ENCODE measurements around the gene RAE1.
"Not testable (repeated sequence)": the region's sequence is repeated elsewhere in the genome, so short reads cannot be mapped to it uniquely, and the experiment has no call there.

RAE1 gene

DNA sequence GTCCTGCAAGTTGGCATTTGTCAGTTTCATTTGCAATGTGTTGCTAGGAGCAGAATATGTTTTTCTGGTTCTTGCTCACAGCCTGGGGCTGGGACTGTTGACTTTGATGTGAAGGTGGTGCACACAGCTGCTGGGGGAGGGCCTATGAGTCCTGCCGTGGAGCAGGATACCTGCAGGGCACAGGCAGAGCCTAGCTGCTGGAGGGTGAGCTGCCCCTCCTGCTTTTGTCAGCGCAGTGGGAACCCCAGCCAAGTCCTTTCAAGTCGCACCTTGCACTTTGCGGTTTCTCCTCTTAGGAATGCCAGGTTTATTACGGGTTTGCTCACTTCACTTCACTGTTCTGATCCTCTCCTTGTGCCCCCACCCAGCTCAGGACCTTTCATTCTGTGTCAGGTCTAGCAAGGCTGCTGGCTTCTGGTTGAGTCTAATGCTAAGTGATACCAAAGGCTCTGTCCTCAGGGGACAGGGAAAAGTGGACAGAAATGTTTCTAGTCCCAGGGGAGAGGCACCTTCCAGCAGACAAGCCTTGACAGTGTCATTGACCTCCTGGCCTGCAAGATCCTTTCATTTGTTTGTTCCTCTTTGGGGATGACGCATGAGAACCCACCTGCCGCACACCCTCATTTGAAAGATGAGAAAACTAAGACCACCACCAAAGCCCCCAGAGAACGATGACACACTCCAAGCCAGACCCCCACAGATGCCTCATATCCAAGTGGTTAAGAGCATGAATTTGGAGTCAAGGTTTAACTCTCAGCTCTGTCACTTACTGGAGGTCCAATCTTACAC is 24.2 kb upstream of the RAE1 start:
- DNase-seq (ENCODE audit: low read depth in 2 of 2), result no peak

DNA sequence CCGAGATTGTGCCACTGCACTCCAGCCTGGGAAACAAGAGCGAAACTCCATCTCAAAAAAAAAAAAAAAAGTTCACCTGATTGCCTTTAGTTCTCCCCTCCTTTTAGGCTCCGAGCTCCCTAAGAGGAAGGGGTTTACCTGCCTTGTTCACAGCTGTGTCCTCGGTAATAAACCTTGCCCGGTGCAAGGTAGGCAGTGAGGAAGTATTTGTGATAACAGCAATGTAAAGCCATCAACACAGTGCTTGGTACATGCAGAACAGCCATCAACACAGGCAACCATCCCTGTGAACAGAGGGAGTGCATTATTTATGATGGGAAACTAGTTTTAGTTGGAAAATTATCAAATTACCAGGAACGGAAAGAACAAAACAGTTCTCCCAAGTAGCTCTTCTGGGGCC is 23.2 kb upstream of the RAE1 start:
- DNase-seq (ENCODE audit: low read depth in 2 of 2), result no peak

DNA sequence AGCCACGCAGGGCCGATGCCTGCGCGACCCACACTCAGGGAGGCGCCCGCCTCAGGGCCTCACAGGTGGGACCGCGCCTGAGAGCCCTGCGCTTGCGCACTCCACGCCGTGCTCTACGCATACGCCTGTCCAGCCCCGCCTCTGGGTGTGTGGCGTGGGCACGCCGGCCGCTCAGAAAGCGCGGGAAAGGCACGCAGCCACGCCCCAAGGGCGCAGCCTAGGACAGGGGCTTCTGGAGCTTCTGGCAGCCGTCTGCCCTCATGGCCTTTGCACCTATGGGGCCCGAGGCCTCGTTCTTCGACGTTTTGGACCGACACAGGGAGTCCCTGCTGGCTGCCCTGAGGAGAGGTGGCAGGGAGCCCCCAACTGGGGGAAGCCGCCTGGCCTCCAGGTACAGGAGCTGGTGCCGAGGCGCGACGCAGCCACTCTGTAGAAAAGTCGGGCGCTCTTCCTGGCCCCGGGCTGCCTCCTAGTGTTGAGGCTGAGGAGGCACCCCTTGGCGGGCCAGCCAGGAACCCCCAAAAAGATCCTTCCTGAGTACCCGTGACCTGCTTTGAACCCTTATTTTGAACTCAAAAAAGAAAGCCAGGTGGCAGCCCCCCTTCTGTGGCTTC is 21.3 kb upstream of the RAE1 start, which contains the start of gene SPO11:
Gene SPO11 (plus strand): TSS at position 196 of the 614 bp plus-strand sequence. CDS start 65 bp downstream, at position 261.
- DNase-seq (ENCODE audit: low read depth in 2 of 2), result no peak

GRCh38 chr20:57330998-57331397 is 20.1 kb upstream of the RAE1 start:
- no peak for DNase-seq (ENCODE audit: low read depth in 2 of 2)

DNA sequence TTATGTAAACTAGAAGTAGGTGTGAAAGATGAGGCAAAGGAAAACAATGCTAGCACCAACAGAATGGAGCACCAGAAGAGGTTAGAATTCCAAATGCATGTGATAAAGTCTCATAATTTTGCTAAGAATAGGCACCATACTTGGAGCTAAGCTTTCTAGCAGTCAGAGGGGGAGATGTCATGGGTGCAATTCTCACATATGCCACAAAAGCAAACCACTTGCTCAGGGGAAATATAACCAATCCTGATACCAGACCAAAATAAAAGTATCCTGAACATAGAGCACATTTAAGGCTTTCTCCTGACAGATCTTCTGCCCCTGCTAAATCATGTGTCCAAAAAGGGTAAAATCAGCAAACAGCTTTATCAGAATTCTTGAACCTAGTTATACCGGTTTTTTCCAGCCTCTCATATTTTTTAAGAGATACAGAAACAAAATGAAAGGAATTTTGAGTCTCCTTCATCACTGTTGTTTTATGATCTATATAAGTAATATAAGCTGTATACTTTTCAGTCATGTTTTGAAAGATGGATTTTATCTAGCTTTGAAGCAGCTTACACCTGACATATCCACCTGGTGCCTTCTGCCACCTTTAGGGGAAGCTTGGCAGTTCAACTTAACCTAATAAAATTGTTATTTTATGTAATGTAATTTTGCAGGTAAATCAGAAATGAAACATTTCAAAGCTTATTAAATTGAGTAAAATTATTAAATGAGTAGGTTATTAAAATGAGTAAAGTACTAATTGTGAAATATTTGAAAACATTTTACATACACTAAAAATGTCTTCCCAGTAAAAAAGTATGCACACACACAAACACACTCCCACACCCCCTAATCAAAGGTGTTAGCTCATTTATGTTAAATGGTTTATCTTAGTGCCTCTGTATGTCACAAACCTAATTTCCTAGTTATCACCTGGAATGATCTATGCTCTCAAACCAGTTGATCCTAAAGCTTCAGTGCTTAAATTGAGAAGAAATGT is 18.7 kb upstream of the RAE1 start:
- DNase-seq (ENCODE audit: low read depth in 2 of 2), result no peak

GRCh38 chr20:57335392-57335791 is 15.7 kb upstream of the RAE1 start:
- no peak for DNase-seq (ENCODE audit: low read depth in 2 of 2)

- DNase-seq (ENCODE audit: low read depth in 2 of 2), result no peak
These were observed 9.4 kb upstream of the RAE1 start for GRCh38 chr20:57341663-57342062.

DNA sequence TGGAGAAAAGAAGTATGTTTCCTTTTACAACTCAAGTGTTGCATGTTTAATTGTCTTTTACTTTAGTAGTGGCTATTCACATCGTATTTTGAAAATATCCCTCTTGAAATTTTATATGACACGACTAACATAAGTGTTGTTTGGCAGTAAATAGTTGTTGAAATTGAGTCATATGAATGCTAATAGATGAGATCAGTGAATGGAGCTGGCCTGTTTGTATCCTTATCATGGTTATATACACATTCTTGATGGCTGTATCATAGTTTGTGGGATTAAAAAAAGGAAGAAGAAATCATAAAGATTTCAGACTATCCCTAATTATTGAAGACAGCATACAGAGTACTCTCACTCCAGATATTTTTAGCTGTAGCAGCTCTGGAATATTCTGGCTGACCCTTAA is 8.2 kb upstream of the RAE1 start:
- no peak for DNase-seq (ENCODE audit: low read depth in 2 of 2)

GRCh38 chr20:57346477-57346876 is 4.6 kb upstream of the RAE1 start:
- peak; percentile 59 to 64 for DNase-seq (ENCODE audit: low read depth in 2 of 2)

- no peak for DNase-seq (ENCODE audit: low read depth in 2 of 2)
These were observed 3.7 kb upstream of the RAE1 start for GRCh38 chr20:57347393-57347792.

GRCh38 chr20:57348200-57348921 is 2.7 kb upstream of the RAE1 start:
- DNase-seq (ENCODE audit: low read depth in 2 of 2), result not testable (repeated sequence)

- DNase-seq (ENCODE audit: low read depth in 2 of 2), result not testable (repeated sequence)
These were observed 2.0 kb upstream of the RAE1 start for GRCh38 chr20:57348922-57349574.

- DNase-seq (ENCODE audit: low read depth in 2 of 2), result no peak
These were observed 859 bp upstream of the RAE1 start for GRCh38 chr20:57350081-57350710.

GRCh38 chr20:57350726-57351041 is 371 bp upstream of the RAE1 start:
- not testable (repeated sequence) for DNase-seq (ENCODE audit: low read depth in 2 of 2)

DNA sequence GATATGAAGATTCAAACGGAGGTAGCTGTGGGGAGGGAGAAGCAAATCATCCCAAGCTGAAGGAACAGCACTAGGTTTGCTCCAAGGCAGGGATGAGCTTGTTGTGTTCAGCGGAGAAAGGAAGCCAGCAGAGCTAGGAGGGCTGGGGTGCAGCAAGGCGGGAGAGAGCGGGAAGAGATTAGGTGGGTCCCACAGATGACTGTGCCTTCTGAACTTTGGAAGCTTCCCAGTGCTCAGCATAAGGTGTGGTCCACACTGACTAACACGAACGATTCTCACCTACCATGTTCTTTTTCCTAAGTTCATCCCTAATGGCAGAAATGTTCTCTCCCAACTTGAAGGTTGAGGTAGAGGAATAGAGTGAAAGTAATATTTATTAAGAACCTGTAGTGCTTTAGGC is 1.2 kb downstream of the RAE1 start:
- DNase-seq (ENCODE audit: low read depth in 2 of 2), result no peak

DNA sequence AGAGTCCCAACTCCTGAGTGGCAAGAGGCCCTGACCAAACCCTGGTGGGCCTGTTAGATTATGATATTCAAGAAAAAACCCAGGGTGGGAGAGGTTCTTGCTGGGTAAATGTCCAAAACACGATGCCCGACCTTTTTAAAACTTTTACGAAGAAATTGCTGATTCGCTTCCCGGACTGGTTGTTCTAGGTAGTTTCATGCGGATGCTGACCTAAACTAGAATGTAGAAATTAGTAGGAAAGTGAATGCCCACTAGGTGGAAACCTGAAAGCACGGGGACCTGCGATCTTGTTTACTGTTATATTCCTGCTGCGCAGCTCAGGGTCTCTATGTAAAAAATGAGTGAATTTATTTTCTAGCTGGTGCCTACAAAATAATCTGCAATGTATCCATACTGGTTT is 2.3 kb downstream of the RAE1 start:
- no peak for DNase-seq (ENCODE audit: low read depth in 2 of 2)

- no peak for DNase-seq (ENCODE audit: low read depth in 2 of 2)
These were observed 10.5 kb downstream of the RAE1 start for GRCh38 chr20:57361517-57361916.

DNA sequence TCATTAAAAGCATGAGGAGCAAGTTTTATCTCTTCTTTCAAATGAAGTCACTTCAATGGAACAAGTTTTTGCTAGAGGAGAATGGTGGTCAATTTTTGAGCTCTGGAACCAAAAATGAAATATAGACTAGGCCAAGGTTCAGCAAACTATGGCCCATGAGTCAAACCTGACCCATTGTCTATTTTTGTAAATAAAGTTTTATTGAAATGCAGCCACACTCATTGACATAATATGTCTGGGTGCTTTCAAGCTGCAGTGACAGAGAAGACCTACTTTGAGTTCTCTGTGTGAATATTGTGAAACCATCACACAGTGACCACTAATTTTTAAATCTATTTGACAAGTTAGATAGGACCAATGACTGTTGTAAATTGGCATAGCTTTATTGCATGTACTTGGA is 13.4 kb downstream of the RAE1 start:
- DNase-seq (ENCODE audit: low read depth in 2 of 2), result no peak

GRCh38 chr20:57369596-57369995 is 18.5 kb downstream of the RAE1 start:
- no peak for DNase-seq (ENCODE audit: low read depth in 2 of 2)

GRCh38 chr20:57370316-57370715 is 19.3 kb downstream of the RAE1 start:
- DNase-seq (ENCODE audit: low read depth in 2 of 2), result no peak

DNA sequence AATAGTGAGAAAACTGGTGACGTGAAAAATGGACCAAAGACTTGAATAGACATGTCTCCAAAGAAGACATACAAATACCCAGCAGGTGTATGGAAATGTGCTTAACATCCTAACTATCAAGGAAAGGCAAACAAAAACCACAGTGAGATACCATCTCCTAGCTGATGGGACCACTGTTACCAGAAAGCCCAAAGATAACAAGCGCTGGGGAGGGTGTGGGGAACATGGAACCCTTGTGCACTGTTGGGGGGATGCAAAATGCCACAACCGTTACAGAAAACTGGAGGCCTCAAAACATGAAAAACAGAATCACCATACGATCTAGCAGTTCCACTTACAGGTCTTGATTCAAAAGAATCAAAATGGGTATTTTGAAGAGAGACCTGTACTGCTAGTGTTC is 20.3 kb downstream of the RAE1 start:
- no peak for DNase-seq (ENCODE audit: low read depth in 2 of 2)

Measured in activated CD4-positive, alpha-beta T cell treated with anti-CD3 and anti-CD28 coated beads for 24 hours (primary cell).